CD4-positive, alpha-beta T cell treated with Interleukin-15 for 4 hours (primary cell): Measurements from ENCODE around the gene MRPL17.

Source experiments
- DNase-seq: peaks from one replicate; pipeline ENCODE4 v3.0.0-alpha.2; 2020; ENCODE audit warnings: low spot score

Gene MRPL17

DNA sequence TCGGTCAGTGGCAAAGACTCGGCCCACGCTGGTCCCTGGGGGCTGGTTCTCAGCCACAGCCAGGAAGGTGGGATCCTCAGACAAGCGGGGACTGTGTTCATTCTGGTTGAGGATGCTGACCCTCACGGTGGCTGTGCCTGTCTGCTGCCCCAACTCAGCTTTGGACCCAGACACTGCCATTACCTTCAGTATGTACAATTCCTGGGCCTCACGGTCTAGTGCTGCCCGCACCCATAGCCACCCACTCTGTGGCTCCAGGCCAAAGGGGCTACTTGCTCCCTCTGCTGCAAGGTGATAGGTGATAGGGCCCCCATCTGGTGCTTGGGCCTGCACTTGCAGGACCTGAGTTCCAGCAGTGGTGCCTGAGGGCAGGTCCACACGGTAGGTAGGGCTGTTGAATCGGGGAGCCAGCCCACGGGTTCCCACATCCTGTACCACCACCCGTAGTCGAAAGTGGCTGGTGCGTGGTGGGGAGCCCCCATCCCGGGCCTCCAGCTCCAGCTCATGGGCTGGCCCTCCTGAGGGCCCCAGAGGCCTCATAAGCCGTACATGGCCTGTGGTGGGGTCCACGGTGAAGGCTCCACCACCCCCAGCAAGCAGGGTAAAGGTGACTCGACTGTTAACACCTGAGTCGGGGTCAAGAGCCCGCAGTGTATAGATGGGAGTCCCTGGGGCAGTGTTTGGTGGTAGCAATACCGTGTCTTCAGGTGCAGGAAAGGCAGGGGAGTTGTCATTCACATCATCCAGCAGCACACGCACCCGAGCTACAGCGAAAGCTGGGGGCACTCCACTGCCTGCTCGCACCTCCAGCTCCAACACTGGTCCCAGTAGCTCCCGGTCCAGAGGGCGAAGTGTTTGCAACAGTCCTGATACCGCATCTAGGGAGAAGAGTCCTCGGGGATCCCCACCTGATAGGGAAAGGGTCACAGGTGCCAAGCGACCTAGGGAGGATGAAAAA, 50.7 kb downstream of the MRPL17 start:
- no peak for DNase-seq

DNA sequence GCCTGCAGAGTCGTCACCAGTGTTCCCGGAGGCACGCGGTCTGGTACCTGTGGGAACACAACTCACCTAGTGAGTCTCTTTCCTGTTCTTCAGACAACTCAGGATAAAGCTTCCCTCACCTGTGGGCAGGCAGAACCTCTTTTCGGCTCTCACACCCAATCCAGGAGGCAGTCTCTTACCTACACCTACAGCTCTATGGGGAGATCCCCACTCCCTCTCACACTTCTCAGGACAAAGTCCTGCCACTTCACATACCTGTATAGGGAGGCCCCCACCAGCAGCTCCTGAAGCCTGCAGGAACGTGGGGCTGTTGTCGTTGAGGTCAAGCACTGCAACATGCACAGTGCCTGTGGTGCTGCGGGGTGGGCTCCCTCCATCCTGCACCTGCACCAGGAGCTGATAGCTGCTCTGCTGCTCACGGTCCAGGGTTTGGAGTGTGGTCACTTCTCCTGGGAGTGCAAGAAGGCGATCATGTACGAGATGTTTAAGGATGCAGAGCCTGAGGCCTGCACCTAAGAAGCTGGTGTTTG, 51.7 kb downstream of the MRPL17 start:
- no peak for DNase-seq

DNA sequence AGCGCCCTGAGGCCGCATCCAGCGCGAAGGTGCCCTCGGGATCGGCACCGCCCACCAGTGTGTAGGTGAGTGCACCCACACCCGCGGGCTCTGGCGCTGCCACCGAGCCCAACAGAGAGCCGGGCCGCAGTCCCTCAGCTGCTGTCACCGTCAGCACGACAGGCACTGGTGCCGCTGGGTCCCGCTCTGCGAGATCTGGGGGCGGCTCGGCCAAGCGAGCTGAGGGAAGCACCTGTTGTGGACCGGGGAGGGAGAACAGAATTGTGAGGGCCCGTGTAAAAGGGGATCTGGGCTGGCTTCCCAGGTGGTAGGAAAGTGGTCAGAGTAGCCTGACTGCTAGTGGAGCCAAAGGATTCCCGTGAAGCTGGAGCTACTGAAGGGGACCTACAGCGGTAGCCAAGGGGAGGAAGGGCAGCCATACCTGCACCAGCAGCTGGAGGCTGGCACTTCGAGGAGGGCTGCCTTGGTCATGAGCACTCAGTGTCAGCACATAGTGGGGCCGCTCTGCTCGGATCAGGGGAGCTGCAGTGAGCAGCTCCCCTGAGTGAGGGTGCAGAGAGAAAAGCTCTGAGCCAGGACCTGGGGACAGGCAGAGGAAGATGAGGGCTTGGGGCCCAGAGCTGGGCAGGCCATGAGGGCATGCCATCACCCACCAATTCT, 52.4 kb downstream of the MRPL17 start:
- DNase-seq, result no peak
